ENCODE data around the gene QRSL1. TPM values are rescaled to one million over a fixed set of nuclear protein-coding genes. Genes with fewer than 3 reads are reported as not detected.

QRSL1 gene
- total RNA-seq, 2 experiments from 2014 or later, result 15.8 to 17.9 TPM

GRCh38 chr6:106705156-106705555 lies 75.8 kb downstream of the QRSL1 start:
- H3K36me3 Mint-ChIP-seq (ENCODE audit: low read depth), result no peaks in the 10 kb centered on the region

GRCh38 chr6:106710580-106710979 lies 81.2 kb downstream of the QRSL1 start:
- Mint-ChIP-seq H3K36me3 (ENCODE audit: low read depth) (no peaks in the 10 kb centered on the region), H3K4me3 (no peak overlapping the region), H3K4me1 (no peaks in the 10 kb centered on the region), H3K27ac (no peak overlapping the region), H3K27me3 (peaks cover 5% of the 10 kb centered on the region), H3K9me3 (ENCODE audit: low read depth) (no peaks in the 10 kb centered on the region)
- intact Hi-C loops (cut with DNase I, micrococcal nuclease), result no loop called here
- ATAC-seq (no peak), DNase-seq (no peak)
- POLR2A ChIA-PET, result no interaction called here
- CTCF ChIA-PET, result no interaction called here

More at GRCh38 chr6:106705156-106705555, 75.8 kb downstream of the QRSL1 start:
- H3K9me3 Mint-ChIP-seq (ENCODE audit: low read depth), result peaks cover 4% of the 10 kb centered on the region
- intact Hi-C loops (cut with DNase I, micrococcal nuclease), result no loop called here
- peaks cover 6% of the 10 kb centered on the region for H3K27me3 Mint-ChIP-seq
- H3K4me3 Mint-ChIP-seq, result no peak overlapping the region
- no peak overlapping the region for H3K27ac Mint-ChIP-seq
- ATAC-seq (no peak), DNase-seq (no peak)
- POLR2A ChIA-PET, result no interaction called here
- H3K4me1 Mint-ChIP-seq, result no peaks in the 10 kb centered on the region
- CTCF ChIA-PET, result no interaction called here

DNA sequence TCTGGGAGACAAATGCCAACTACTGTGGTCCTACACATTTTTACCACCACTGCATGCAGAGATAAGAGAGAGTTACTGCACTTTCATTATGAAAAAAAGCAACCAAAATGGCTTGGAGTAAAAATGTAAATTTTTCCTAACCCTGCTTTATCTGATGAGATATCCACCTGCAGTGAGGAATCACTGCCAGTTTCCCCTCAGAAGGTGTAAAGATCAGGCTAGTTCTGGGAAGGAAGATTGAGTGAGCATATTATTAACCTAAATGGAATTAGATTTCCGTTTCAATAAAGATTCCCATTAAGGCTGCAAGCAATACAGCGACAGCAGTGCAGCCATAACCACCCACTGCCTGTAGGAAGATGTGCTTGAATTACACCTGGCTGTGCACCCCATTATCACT lies 84.9 kb downstream of the QRSL1 start:
- Mint-ChIP-seq H3K27me3 (peaks cover 15% of the 10 kb centered on the region), H3K4me1 (no peaks in the 10 kb centered on the region), H3K27ac (no peak overlapping the region), H3K36me3 (ENCODE audit: low read depth) (no peaks in the 10 kb centered on the region), H3K9me3 (ENCODE audit: low read depth) (no peaks in the 10 kb centered on the region), H3K4me3 (no peak overlapping the region)
- ChIA-PET POLR2A (interaction anchor here (0.6 kb wide), 1 partner anchor 275 kb away, joined by 4 read pairs; no protein-coding TSS in a partner anchor), CTCF (interaction anchor here (0.6 to 2.0 kb wide), 2 partner anchors 16 to 265 kb away, joined by 3 to 5 read pairs; no protein-coding TSS in a partner anchor)
- DNase-seq, result no peak
- ATAC-seq, result no peak
- intact Hi-C loops (cut with DNase I, micrococcal nuclease), result no loop called here

DNA sequence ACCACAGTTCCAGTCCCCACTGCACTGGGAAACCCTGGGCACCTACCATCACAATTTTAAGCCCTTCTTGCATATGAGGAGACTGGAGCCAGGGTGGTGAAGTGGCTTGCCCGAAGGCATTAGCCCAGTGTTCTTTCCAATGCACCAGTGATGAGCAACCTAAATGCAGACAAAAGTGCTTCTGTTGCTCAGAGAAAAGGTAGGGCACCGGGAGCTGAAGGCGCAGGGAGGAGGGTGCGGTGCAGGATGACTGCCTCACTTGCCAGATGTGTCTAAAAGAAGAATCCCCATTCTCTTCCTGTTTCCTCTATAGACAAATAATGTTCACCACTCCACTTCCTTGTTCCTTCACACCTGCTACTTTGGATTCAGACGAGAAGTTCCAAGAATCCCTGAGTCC lies 86.5 kb downstream of the QRSL1 start:
- POLR2A ChIA-PET, result no interaction called here
- Mint-ChIP-seq H3K4me1 (no peaks in the 10 kb centered on the region), H3K27ac (no peak overlapping the region), H3K36me3 (ENCODE audit: low read depth) (no peaks in the 10 kb centered on the region), H3K4me3 (no peak overlapping the region), H3K27me3 (peaks cover 15% of the 10 kb centered on the region), H3K9me3 (ENCODE audit: low read depth) (no peaks in the 10 kb centered on the region)
- intact Hi-C loops (cut with DNase I, micrococcal nuclease), result no loop called here
- DNase-seq, result no peak
- CTCF ChIA-PET, result no interaction called here
- no peak for ATAC-seq

GRCh38 chr6:106716966-106717365 lies 87.6 kb downstream of the QRSL1 start:
- Mint-ChIP-seq H3K27me3 (peaks cover 13% of the 10 kb centered on the region), H3K36me3 (ENCODE audit: low read depth) (no peaks in the 10 kb centered on the region), H3K4me3 (no peak overlapping the region), H3K9me3 (ENCODE audit: low read depth) (no peaks in the 10 kb centered on the region), H3K4me1 (no peaks in the 10 kb centered on the region), H3K27ac (no peak overlapping the region)
- ChIA-PET CTCF (no interaction called here), POLR2A (no interaction called here)
- no peak for DNase-seq
- no peak for ATAC-seq
- intact Hi-C loops (cut with DNase I, micrococcal nuclease), result no loop called here

Other genes starting within 250 kb of the QRSL1 start
- gene RTN4IP1, start 80 bp upstream of the QRSL1 start, total RNA-seq, result 1 to 10 TPM; 4.8 to 9.3 TPM